ENCODE results near the gene ATP7B.

Gene ATP7B

DNA sequence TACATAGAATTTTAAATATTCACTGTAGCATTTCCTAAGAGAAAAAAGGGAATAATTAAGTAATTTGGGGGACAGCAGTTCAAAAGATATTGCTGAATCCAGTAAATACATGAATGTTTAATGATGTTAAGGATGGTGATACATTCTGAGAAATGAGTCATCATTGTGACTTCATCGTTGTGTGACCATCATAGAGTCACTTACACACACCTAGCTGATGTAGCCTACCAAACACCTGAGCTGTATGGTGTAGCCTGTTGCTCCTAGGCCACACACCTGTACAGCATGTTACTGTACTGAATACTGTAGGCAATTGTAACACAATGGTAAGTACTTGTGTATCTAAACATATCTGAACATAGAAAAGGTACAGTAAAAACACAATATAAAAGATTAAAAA lies 34.8 kb downstream of the ATP7B start:
- DNase-seq, result no peak

DNA sequence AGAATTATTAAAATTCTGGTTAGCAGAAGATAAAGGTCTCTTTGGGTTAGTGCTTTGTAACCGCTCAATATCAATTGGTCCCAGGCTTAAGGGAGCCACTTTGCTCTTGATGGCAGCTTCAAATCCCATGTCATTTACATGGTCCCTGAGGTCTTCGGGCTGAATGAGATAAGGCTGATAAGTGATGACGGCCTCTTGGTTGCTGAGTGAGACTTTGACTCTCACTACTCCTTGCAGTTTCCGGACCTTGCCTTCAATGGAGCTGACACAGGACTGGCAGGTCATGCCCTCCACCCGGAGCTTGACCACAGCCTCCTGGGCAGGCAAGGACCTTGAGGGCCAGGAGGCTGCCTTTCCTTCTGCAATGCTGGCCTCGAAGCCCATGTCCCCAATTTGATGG lies 36.8 kb downstream of the ATP7B start:
- DNase-seq, result no peak

DNA sequence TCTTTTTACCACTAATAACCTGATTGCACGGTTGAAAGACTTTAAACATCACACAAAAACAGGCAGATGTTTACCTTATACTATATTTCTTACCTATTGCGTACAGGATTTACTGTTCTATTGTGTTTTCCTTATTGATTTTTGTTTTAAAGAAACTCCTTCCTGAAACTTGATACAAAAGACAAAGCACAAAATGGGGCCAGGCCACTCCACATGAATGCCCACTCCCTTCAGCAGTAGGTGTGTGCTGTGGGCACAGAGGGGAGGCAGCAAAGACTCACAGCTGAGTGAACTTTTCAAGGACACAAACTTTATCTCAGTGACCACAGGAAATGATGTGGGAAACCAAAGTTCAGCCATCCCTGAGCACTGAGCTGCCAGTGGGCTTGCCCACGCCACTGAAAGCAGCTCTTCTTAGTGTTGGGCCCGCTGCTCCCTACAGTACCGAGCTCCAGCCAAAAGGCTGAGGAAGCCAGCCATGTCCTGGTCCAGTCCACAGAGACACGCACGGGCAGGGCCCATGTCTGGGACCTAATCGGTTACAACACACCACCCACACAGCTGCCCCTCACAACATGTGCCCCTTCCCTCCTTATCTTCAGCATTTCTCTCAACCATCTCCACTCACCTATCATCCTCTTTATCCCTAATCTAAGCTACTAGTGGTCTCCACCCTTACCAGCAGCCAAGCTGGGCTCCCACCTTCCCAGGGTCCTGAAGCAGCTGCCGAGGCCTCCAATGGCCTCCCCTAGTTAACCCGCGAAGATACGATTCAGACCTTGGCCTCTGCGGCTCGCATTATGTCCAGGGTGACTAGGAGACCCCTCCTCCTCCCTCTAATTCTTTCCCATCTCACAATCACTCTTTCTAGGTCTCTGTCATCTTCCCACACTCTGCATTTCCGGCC lies 39.5 kb downstream of the ATP7B start:
- DNase-seq, result no peak

DNA sequence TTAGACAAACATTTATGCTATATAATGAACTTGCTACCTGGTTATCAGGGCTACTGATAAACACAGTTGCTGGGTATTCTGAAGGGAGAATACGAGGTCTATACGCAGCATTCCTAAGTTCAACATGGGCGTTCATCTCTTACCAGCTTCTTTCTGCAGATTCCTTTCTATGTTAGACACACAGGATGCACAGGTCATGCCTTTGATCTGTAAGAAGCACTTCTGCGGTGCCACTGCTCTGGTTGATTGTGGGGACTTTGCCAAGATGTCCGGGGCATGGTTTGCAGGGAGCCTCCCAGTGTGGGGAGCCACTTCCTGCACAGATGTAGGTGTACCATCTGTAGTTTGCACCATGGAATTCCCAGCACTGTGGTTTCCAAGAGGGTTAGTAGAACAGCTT lies 40.9 kb downstream of the ATP7B start:
- DNase-seq, result no peak

DNA sequence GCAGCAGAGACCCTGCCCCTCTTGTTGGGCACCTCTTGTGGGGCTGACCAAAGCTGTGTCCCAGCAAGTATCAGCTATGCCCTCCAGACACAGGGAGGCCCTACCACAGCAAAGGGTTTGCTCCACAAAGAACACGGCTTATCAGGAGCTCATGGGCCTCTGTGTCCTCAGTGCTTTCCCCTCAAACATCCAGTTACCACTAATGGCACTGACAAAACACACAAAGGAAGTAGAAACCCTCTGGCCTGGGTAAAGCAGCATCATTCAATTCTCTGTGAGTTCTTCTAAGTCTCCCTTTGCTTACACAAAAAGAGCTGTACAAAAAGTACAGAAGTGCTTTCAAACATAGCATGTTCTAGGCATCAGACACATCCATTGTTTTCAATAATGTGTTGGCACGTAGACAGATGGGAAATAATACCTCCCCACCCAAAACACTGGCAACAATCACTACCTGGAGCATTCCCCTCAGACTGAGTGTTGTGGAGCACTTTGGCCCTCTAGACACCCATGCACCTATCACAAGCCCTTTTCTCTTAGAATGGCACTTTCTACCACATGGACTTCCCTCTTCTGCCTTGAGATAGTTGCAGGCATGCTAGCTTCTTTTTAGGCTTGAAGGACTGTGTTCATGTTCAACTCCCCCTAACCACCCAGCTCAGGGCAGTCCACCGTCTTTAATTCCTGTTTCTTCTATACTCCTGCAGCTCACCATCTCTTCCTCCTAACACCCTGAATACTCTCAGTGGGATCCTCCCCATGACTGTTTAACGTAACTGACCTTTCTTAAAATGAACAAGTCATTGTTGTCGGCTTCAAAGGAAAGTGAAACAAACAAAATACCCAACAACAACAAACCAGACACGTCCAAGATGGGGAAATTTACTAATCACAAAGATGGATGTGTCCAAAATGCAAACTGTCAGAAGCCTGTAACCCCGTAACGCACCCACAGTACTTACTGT lies 43.5 kb downstream of the ATP7B start:
- DNase-seq, result no peak

DNA sequence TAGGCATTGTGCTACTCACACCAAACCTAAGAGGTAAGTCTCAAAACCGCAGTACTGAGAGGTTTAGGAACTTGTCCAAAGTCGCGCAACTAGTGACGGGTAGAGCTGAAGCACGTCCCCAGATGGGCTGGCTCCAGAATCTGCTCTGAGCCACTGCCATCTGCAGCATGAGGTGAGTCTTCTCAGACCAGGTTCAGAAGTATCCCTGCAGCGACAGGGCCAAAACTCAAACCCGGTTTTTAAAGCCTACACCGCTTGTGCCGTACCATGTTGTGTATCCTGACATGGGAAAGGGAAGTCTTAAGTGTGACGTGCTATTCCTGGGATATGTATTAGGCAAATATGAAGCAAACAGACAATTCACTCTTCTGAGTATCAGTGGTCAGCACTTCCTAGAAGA lies 45.1 kb downstream of the ATP7B start:
- no peak for DNase-seq

DNA sequence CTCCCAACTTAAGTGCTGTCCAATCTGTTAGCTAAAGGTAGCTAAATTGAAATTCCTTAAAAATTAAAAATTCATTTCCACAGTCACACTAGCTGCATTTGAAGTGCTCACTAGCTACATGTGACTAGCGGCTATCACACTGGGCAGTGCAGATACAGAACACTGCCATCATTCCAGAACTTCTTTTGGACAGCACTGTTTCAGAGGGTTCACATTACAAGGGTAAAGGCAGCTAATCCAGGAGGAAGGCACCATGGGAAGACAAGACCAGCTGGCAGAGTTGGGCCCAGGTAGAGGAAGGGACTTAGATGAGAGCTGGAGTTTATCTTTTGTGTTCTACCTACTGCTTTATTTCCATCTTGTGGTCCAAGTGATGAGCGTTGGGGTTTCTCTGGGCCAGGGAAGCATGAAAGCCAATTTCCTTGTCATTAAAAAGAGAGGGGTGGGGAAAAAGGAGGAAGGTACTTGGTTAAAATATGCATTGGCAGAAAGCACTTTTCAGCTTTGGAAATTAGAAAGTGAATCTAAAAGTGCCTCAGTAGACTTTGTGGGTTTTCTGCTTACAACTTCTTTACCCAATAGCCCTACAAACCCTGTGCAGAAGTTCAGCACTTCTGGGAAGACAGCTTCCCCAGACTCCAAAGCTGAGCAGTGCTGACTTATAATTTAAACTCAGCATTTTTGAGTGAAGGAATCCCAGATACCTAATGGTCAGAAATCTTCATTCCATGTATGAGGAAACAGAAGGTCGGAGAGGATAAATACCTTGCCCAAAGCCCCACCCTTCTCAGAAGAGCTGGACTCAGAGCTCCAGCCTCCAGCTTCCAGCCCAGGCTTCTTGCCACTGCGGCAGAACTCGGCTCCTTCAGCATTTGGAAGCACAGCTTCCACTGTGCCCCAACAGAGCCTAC lies 49.5 kb downstream of the ATP7B start:
- DNase-seq, result no peak

DNA sequence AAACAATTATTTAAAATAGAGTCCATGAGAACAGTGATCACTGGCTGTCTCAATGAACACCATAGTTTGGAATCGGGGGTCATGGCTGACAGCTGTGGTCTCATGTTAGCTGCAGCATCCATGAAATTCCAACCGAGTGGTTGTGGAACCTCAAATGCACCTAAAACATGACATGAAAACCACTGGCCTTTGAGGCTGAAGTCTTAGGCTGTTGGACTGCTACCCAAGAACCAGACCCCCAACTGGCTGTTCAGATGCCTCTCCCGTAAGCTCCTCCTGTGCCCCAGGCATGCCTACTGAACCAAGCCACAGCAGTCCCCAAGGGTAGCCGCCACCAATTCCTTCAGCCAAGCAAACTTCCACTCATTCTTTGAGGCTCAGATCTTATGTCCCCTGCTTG lies 50.5 kb downstream of the ATP7B start:
- DNase-seq, result no peak

DNA sequence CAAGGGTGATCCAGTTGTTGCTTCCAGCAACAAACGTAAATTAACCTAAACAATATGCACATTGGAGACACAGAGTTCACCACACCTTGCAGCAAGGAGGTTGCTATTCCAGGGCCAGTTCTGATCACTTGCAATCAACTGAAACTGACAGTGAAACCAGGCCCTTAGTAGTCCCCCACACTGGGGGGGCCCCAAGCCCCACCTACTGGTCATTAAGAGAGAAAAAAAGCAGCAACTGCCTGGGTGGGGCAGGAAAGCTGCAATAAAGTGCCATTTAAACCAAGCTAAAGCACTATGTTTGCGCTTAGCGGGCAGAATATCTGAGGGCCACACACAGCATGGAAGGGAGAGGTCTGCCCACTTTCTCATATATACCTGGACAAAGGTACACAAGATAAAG lies 51.5 kb downstream of the ATP7B start:
- no peak for DNase-seq

DNA sequence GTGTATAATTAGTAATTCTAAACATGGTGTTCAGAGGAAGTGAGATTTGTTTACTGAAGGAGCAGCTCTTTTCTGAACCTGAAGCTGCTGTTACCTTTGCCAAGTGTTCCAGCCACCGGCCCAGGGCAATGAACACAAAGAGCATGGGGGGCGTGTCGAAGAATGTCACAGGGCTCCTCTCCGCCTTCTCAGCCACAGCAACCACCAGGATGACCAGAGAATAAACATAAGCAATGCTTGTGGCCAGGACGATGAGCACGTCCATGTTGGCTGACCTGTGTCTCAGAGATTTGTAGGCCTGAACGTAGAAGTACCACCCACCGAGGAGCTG lies 53.1 kb downstream of the ATP7B start:
- no peak for DNase-seq

DNA sequence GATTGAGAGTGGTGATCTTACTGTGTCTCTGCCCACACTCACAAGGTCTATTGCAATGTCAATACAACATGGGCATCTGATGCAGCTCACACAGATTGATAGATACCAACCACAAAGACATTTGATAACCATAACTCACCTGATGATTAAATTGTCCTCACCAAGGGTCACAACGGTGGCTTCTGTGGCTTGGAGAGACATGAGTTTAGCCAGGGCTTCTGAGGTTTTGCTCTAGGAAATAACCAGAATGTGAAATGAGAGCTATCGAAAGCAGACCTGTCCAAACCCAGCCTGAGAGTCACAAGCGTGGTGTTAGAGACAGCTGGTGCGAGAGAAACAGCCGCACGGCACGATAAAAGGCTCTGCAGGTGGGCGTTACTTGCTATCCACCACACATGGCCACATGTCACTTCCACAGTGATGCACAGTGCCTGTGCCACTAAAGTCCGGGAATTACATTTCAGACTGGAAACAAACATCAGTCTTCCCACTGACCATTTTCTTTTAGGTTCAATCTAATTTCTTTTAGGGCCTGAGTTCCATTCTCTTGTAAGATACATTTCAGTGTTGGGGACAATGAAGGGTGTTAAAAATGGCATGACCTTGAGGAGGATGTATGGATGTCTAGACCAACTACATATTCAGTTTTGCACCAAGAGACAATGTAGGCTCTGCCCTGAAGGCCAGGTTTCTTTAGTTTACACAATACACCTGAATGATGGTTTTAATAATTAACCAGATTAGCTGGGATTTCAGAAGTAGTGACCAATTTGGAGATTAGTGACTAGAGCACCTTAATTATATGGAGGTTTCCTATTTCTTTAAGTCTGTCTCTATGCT lies 53.7 kb downstream of the ATP7B start:
- no peak for DNase-seq

DNA sequence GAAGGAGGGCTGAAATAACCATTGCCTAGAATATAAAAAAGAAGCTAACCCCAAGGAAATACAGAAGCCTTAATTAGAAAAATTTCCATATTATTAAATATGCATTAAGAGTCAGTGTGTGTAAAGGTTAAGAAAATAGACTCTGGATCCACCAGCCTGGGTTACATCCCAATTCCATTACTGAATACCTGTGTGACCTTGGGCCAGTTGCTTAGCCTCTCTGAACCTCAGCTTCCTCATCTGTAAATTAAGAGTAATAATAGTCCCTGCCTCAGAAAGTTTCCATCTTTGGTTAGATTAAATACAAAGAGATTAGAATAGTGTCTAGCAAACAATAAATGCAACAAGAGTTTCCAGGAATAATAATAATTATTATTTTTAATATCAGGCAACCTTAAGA lies 54.5 kb downstream of the ATP7B start:
- DNase-seq, result no peak

DNA sequence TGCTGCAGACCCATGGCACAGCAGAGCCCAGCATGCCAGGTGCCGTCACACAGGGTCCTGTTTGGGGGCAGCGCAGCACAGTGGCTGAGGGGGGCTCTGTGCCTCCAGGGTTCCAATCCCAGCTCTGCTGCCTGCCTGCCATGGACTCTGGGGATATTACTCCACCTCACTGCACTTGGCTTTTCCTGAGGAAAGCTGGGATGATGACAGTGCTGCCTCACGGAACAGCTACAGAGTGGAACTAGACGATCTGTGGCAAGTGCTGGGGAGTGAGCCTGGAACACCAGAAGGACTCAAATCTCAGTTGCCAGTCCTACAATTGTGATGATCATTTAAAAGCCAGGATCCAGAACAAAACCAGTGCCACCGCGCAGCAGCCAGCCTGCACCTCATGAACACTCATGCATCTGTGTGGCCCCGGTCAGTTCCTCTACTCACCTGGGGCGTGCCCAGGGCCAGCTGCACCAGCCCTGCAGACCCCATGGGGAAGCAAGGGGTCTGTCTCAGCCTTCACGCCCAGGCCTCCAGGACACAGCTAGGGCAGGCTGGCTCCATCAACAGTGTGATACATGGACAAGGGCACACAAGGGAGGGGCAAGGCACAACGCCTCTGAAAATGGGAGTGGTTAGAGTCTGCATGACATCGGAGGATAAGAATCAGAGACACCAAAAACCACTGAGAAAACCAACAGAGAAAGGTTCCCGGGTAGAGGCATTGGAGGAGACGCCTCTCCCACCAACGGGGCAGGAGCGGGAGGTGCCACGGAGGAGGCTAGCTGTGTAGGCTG lies 55.2 kb downstream of the ATP7B start:
- DNase-seq, result no peak

DNA sequence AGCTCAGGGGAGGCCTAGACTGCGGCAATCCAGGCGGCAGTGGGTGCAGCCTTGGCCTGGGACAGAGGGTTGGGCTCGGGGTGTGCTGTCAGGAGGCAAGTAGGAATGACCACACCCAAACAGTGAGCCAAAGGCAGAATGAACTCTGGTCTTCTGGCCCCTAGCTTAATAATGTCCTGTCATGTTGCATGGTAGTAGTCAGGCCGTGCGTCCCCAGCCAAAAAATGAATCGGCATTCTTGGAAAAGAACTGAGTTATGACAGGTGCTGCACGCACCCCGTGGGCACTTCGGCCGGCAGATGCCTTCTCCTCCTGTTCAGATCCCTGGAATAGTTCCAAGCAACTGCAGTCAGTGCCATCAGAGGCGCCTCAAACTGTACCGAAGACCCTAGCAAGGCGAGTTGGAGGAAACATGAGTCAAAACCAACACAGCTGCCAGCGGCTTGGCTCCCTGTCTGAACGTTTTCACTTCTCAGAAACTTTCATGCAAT lies 55.9 kb downstream of the ATP7B start:
- peak; percentile 31 to 34 for DNase-seq

DNA sequence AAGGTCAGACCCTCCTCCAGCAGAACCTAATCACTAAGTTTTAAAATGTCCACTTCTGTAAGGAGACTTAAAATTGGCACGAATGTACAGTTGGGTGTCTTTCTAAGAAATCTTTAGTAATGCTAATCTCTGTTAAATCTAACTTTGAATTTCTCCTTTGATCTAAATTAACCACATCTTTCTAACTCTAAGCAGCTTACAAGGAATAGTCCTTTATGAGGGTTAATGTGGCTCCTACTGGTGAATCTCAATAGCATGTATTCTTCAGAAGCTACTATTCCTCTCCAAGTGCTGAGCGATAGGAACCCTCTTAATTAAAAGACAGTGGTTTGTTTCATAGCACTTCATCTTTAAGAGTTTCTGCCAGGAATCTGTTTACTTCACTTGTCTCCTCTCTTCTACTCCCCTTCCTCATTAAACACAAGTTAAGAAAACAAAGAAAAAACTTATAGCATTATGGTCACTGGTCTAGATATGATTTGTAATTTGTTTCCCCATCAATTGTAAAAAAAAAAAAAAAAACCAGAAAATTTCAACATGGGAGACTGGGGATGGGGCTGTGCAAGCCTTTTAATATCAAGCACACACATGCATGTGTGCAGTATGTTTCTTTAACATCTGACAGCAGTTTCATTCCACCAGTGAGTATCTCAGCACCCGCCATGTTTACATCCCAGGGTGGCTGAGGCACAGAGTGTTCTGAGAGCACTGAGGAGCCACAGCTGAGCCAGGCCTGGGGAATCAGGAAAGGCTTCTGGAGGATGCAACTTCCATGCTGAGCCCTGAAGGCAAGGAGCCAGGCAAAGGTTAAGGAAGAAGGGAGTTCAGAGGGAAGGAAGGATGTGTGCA lies 57.7 kb downstream of the ATP7B start:
- no peak for DNase-seq

DNA sequence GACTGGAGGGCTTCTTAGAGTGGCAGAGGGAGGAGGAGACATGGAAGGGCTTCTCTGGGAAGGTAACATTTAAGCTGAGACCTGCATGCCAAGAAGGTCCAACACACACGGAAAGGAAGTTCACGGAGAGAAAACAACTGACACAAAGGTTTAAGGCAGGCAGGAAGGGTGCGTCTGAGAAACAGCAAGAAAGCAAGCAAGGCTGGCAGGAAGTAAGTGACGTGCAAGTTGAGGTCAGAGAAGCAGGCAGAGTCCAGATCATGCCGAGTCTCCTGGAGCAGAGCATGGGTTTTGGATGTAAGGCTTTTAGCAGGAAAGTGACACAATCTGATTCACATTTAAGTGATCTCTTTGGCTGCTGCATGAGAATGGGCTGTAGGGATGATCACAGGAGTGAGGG lies 60.5 kb downstream of the ATP7B start:
- no peak for DNase-seq

DNA sequence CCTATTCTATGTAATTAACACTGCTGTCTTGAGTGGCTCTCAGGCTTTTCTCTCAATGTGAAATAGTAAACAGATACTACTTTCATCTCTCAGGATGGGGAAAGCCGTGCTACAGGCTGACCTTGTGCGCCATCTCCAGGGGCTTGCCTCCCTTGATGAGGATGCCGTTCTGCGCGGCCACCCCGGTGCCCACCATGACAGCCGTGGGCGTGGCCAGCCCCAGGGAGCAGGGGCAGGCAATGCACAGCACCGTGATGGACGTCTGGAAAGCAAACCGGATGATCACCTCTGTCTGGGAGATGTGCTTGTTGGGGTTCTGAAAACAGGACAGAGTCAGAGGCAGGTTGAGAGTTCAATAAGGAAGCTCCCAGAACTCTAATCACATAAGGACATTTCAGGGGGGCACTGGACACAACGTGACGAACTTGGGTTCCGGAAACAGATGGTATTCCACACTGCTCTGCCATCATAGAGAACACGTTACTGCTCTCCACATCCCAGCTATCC lies 65.0 kb downstream of the ATP7B start:
- no peak for DNase-seq

DNA sequence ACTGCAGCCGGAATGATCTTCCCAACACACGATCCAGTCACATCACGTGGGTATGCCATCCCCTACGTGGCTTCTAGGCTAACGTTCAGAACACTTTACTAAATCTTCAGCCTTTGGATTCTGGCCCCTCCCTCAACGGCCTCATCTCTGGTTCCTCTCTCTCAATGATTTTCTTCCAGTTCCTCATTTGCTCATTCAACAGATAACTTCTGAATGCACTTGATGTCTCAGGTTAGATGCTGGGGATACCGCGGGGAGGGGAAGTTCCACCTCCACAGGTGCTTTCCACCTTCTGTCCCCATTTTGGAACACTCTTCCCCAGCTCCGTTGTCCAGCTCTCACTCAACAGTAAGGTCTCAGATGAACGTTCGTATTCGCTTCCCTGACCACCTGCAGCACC lies 66.1 kb downstream of the ATP7B start:
- DNase-seq, result no peak

DNA sequence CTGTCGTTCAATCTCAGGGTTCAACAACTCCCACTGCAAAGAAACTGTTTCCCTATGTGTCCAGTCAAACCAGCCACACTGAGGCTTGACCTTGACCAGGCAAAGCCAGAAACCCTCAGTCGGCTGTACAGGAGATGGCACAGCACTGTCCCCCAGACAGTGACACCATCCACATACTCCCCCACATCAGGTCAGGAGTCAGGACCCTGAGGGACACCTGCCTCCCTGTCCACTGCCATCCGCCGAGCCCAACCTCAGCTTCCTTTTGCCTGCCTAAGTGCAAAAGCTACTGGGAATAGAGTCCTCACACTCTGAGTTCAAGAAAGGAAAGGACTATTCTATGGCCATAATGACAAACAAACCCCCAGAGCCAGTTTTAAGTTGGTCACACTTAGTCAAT lies 66.8 kb downstream of the ATP7B start:
- DNase-seq, result no peak

DNA sequence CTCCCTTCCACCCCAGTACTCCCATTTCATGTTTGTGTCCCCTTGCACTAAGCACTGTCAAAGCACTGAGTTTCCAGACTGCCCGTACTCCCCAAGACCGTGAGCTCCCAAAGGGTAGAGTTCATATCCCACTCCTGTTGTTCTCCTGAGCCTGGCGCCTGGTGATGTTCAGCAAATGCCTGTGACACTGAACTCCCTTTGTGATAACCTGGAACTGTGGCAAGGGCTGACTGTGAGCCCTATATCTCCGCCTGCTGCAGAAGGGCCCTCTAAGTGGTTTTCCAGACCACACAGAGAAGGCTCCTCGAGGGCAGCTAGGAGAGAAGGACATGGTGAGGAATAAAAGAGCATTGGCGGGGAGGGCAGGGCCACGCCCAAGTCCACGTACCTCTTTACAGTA lies 67.5 kb downstream of the ATP7B start:
- no peak for DNase-seq
